Activated CD4-positive, alpha-beta T cell treated with anti-CD3 and anti-CD28 coated beads for 4 hours (primary cell): Measurements from ENCODE around the gene CNTN5.

Experiments
- DNase-seq, 2 donors: peaks; one replicate each; pipeline ENCODE4 v3.0.0-alpha.2; 2020

CNTN5 gene

GRCh38 chr11:99640671-99641070 is 619.9 kb downstream of the CNTN5 start:
- no peak for DNase-seq

GRCh38 chr11:99645934-99646333 is 625.2 kb downstream of the CNTN5 start:
- no peak for DNase-seq

GRCh38 chr11:99670067-99670676 is 649.4 kb downstream of the CNTN5 start:
- DNase-seq: no peak

- no peak for DNase-seq
Observed at GRCh38 chr11:99671808-99672409, 651.2 kb downstream of the CNTN5 start.

GRCh38 chr11:99676292-99676691 is 655.5 kb downstream of the CNTN5 start:
- DNase-seq: no peak

- DNase-seq: no peak
Observed at GRCh38 chr11:99682171-99682570, 661.4 kb downstream of the CNTN5 start.

- no peak for DNase-seq
Observed at GRCh38 chr11:99682646-99683045, 661.9 kb downstream of the CNTN5 start.

GRCh38 chr11:99683933-99684332 is 663.2 kb downstream of the CNTN5 start:
- no peak for DNase-seq

GRCh38 chr11:99686838-99687237 is 666.1 kb downstream of the CNTN5 start:
- no peak for DNase-seq

- no peak for DNase-seq
Observed at GRCh38 chr11:99687320-99687719, 666.6 kb downstream of the CNTN5 start.

GRCh38 chr11:99693941-99694492 is 673.3 kb downstream of the CNTN5 start:
- DNase-seq: no peak

- DNase-seq: no peak
Observed at GRCh38 chr11:99695106-99695505, 674.4 kb downstream of the CNTN5 start.

- DNase-seq: no peak
Observed at GRCh38 chr11:99706848-99707247, 686.1 kb downstream of the CNTN5 start.

GRCh38 chr11:99708928-99709672 is 688.4 kb downstream of the CNTN5 start:
- DNase-seq: no peak

GRCh38 chr11:99716302-99716701 is 695.6 kb downstream of the CNTN5 start:
- DNase-seq: no peak

GRCh38 chr11:99718291-99718690 is 697.5 kb downstream of the CNTN5 start:
- DNase-seq: no peak

- no peak for DNase-seq
Observed at GRCh38 chr11:99739464-99740089, 718.8 kb downstream of the CNTN5 start.

GRCh38 chr11:99742501-99742900 is 721.8 kb downstream of the CNTN5 start:
- DNase-seq: no peak

- DNase-seq: no peak
Observed at GRCh38 chr11:99759787-99760186, 739.0 kb downstream of the CNTN5 start.

GRCh38 chr11:99766811-99767210 is 746.1 kb downstream of the CNTN5 start:
- DNase-seq: no peak

GRCh38 chr11:99773646-99774045 is 752.9 kb downstream of the CNTN5 start:
- no peak for DNase-seq

- no peak for DNase-seq
Observed at GRCh38 chr11:99781074-99781473, 760.3 kb downstream of the CNTN5 start.

- no peak for DNase-seq
Observed at GRCh38 chr11:99791354-99791753, 770.6 kb downstream of the CNTN5 start.

GRCh38 chr11:99795999-99796398 is 775.2 kb downstream of the CNTN5 start:
- DNase-seq: no peak
